Measurements from ENCODE around the gene ABTB2.

Gene ABTB2

DNA sequence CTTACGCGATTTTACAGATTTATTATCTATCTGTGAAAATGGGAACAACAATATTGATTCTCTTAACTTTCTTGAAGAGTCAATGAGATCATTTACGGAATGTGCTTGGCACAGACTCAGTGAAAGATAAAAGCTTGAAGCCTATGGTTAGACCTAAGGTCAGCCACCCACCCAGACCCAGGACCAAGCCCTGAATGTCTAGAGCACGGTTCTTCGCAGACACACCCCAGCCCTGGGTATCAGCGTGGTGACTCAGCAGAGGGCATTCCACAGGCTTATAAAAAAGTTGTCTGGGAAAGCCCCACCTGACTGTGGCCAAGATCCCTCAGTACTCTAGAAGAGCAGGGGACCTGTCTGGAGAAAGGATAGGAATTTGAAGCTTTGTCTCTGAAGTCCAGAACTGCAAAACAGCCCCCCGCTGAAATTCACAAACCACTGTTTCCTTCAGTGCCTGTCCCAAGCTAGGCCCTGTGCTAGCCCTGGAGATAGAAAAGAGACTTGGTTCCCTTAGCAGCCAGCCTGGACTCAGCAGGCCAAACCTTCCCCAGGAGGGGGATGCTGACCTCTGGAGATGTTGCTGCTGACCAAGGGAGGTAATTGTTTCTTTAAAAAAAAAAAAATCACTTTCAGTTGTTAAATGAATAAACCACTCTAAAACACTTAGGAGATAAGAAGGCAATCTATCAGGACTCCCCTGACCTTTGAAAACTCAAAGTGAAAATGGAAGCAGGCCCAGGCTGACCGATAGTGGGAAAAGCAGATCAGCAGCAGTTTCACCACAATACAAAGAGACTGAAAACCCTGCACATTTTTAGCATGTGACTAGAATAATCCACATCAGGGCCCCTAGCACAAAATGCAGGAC, 114.0 kb downstream of the ABTB2 start:
- no peak overlapping the region for H3K4me3 ChIP-seq (ENCODE audit: low read depth, low read length)

- no peak overlapping the region for H3K4me3 ChIP-seq (ENCODE audit: low read depth, low read length)
Measured at GRCh38 chr11:34242037-34242625, 115.7 kb downstream of the ABTB2 start.

- no peak overlapping the region for H3K4me3 ChIP-seq (ENCODE audit: low read depth, low read length)
Measured at GRCh38 chr11:34240150-34240494, 117.7 kb downstream of the ABTB2 start.

DNA sequence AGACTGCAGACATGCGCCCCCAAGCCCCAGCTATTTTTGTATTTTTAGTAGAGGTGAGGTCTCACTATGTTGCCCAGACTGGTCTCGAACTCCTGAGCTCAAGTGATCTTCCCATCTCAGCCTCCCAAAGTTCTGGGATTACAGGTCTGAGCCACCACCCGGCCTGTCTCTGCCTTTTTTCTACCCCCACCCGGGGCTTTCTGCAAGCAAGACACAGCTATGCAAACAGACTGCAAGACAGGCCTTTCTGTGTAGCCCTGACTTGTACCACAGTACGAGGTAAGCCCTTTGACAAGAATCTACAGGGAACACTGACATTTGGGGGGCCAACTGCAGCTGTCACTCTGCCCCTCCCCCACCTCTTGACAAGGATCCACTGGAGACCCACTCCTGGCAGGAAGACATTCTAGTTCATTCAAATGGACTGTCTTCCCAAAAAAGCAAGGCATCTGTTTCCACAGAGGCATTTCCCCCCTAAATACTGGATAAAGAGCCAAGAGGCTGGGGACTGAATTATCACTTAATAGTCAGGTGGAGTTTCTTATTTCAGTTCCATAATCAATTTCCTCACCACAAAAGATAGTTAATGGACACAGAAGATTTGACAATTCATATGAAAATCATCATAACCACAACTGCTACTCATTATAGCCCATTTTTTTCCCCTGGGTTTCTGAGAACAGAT, 118.2 kb downstream of the ABTB2 start:
- H3K4me3 ChIP-seq (ENCODE audit: low read depth, low read length): no peak overlapping the region

- no peak overlapping the region for H3K4me3 ChIP-seq (ENCODE audit: low read depth, low read length)
Measured at GRCh38 chr11:34238966-34239365, 118.8 kb downstream of the ABTB2 start.

- no peak overlapping the region for H3K4me3 ChIP-seq (ENCODE audit: low read depth, low read length)
Measured at GRCh38 chr11:34238533-34238932, 119.3 kb downstream of the ABTB2 start.

GRCh38 chr11:34236572-34236971, 121.2 kb downstream of the ABTB2 start:
- no peak overlapping the region for H3K4me3 ChIP-seq (ENCODE audit: low read depth, low read length)

GRCh38 chr11:34235591-34236071, 122.2 kb downstream of the ABTB2 start:
- no peak overlapping the region for H3K4me3 ChIP-seq (ENCODE audit: low read depth, low read length)

DNA sequence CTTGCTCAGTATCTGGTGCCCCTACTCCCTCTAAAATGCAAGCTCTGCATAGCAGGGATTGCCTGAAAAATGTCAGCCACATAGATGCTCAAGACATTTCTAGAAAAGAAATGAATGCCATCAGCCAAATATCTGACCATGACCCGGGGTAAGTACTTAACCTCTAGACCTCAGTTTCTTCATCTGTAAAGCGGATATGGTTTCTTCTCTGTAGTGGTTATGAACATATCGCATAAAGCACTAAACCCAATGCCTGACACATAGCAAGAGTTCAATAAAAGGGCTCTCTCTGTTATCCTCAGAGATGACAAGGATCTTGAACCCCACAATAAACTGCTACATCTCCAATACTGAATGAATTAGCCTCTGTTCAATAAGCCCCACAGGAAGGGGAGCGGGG, 122.6 kb downstream of the ABTB2 start:
- H3K4me3 ChIP-seq (ENCODE audit: low read depth, low read length): no peak overlapping the region

- H3K4me3 ChIP-seq (ENCODE audit: low read depth, low read length): no peak overlapping the region
Measured at GRCh38 chr11:34234086-34234740, 123.6 kb downstream of the ABTB2 start.

GRCh38 chr11:34233215-34233614, 124.6 kb downstream of the ABTB2 start:
- no peak overlapping the region for H3K4me3 ChIP-seq (ENCODE audit: low read depth, low read length)

DNA sequence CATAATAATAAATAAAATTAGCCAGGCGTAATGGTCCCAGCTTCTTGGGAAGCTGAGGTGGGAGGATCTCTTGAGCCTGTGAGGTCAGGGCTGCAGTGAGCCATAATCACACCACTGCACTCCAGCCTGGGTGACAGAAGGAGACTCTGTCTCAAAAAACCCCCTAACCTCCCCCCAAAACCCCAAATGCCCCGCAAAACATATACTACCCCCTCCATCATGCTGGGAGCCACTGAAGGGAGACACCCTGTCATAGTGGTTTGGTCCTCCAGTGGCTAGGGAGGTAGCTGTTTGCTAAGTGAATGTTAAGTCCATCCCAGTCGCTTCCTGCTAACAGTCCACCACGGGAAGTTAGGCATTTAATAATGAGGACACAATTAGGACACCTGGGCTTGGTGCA, 125.0 kb downstream of the ABTB2 start:
- no peak overlapping the region for H3K4me3 ChIP-seq (ENCODE audit: low read depth, low read length)

DNA sequence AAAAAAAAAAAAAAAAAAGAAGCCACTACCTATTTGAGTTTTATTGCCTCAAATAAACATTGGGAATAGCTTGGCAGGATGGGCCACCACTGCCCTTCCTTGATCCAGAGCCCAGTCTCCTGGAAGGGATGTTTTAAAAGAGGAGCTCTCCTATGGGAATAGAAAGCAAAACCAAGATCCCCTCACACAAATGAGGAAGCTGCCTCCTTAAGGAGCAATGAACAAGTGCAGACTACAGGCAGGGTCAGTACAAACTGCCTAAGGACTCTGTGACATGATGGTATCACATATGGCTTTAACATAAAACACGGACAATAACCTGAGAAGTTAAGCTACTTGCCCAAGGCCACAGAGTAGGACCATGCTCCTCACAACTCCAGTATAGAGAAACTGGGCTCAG, 131.6 kb downstream of the ABTB2 start:
- no peak overlapping the region for H3K4me3 ChIP-seq (ENCODE audit: low read depth, low read length)

DNA sequence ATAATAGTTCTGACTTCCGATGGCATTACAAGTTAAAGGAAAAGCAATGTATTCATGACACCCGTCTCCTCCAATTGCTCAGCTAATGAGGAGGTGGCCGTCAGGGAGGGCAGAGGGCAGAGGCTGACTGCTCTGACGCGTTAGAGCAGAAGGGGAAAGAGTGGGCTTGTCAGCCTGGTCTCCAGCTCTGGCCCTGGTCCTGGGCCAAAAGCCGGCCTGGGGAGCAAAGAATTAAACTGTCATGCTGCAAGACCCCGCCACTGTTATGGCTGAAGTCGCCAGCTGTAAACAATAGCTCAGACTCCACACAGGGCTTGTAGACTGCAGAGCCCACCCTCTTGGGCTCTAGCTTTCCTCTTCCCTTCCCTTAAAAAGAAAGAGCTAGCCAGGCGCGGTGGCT, 132.7 kb downstream of the ABTB2 start:
- H3K4me3 ChIP-seq (ENCODE audit: low read depth, low read length): no peak overlapping the region

GRCh38 chr11:34224434-34224966, 133.3 kb downstream of the ABTB2 start:
- H3K4me3 ChIP-seq (ENCODE audit: low read depth, low read length): no peak overlapping the region

- H3K4me3 ChIP-seq (ENCODE audit: low read depth, low read length): no peak overlapping the region
Measured at GRCh38 chr11:34223907-34224306, 133.9 kb downstream of the ABTB2 start.

- no peak overlapping the region for H3K4me3 ChIP-seq (ENCODE audit: low read depth, low read length)
Measured at GRCh38 chr11:34223021-34223813, 134.6 kb downstream of the ABTB2 start.

DNA sequence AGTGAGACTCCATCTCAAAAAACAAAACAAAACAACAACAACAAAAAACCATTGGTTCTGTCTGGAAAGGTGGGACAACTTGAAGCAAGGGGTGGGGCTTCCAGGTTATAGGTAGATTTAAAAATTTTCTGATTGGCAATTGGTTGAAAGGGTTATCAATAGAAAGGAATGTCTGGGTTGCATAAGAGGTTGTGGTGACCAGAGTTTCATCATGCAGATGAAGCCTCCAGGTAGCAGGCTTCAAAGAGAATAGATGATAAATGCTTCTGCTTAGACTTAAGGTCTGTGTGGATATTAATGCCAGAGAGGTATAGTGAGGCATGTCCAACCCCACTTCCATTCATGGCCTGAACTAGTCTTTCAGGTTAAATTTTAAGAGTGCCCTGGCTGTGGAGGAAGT, 135.8 kb downstream of the ABTB2 start:
- H3K4me3 ChIP-seq (ENCODE audit: low read depth, low read length): no peak overlapping the region

DNA sequence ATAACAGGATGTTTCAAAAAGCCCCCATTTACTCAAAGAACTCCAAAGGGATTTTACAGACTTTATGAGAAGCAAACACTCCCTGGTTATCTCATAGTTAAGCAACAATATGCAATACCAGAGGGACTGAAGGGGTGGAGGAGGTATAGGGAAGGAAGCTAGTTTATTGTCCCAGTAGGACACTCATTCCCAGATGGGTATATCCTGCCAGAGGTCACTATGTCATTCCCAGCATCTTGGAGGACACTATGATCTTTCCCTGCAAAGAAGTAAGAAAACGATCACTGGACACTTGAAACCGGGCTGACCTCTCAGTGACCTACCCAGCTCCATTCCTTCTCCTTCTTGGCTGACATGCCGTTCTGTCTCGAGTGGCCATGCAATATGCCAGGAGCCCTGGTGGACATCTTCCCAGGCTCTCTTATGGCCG, 137.9 kb downstream of the ABTB2 start:
- H3K4me3 ChIP-seq (ENCODE audit: low read depth, low read length): no peak overlapping the region

DNA sequence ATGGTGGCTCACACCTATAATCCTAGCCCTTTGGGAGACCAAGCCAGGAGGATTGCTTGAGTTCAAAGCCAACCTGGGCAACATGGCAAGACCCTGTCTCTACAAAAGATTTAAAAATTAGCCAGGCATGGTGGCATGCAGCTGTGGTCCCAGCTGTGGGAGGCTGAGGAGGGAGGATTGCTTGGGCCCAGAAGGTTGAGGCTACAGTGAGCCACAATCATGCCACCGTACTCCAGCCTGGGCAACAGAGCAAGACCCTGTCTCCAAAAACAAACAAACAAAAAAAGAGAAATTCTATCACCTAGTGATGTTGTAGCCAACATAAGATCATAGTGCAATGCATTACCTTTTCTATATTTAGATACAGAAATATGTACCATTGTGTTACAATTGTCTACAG, 138.5 kb downstream of the ABTB2 start:
- H3K4me3 ChIP-seq (ENCODE audit: low read depth, low read length): no peak overlapping the region

Measured in iPS-11a (cell line).